Prostate gland (tissue), 2 donors: Measurements from ENCODE around the gene SPTB.

ENCODE experiments used
- CTCF ChIP-seq, 4 experiments: fragments of 200-600 bp in 2 of 4; fragments of 450-650 bp in 2 of 4; sonication (generic) in 2 of 4; IDR thresholded peaks; 1 replicate in 3 of 4; 2 replicates in 1 of 4; pipeline ENCODE4 v1.5.1; 2016 to 2019; ENCODE audit warnings: antibody characterized with exemption in 4 of 4, mild to moderate bottlenecking in 2 of 4, moderate library complexity in 2 of 4
- POLR2A ChIP-seq: fragments of 450-650 bp; IDR thresholded peaks from one replicate; pipeline ENCODE4 v1.6.1; 2016; ENCODE audit warnings: antibody characterized with exemption, mild to moderate bottlenecking

- TF ChIP-seq CTCF (IDR thresholded peaks at IDR 0.05) (no peak), POLR2A (no peak)
These were observed 108.5 kb downstream of the SPTB start for GRCh38 chr14:64771161-64771560.
